ENCODE results near the gene MPP3. TPM values are rescaled to one million over a fixed set of nuclear protein-coding genes. Genes with fewer than 3 reads are reported as not detected.

The MPP3 gene
- total RNA-seq, 1 donor = 9.1 TPM

GRCh38 chr17:43778337-43779144 is 54.4 kb downstream of the MPP3 start, which contains the start of gene DUSP3:
Gene DUSP3, minus strand, starts transcription at chr17:43778977. Its CDS starts 53 bp downstream, at chr17:43778924.
- TF ChIP-seq CTCF (IDR thresholded peaks at IDR 0.05; ENCODE audit: insufficient read depth, low read depth, low read length) = no peak
- peak; percentile 95 for DNase-seq (ENCODE audit: low read depth)
- peak within 1 kb of the TSS; percentile 85 for H3K4me3 ChIP-seq (ENCODE audit: low read depth, low read length)

- no peak for DNase-seq (ENCODE audit: low read depth)
- TF ChIP-seq CTCF (IDR thresholded peaks at IDR 0.05; ENCODE audit: insufficient read depth, low read depth, low read length) = no peak
- H3K4me3 ChIP-seq (ENCODE audit: low read depth, low read length) = no peak overlapping the region
Observed at GRCh38 chr17:43774304-43775250, 58.4 kb downstream of the MPP3 start.

GRCh38 chr17:43772877-43773648 is 59.9 kb downstream of the MPP3 start:
- no peak overlapping the region for H3K4me3 ChIP-seq (ENCODE audit: low read depth, low read length)
- no peak for TF ChIP-seq CTCF (IDR thresholded peaks at IDR 0.05; ENCODE audit: insufficient read depth, low read depth, low read length)
- no peak for DNase-seq (ENCODE audit: low read depth)

GRCh38 chr17:43771463-43771862 is 61.5 kb downstream of the MPP3 start:
- no peak for DNase-seq (ENCODE audit: low read depth)
- no peak overlapping the region for H3K4me3 ChIP-seq (ENCODE audit: low read depth, low read length)
- TF ChIP-seq CTCF (IDR thresholded peaks at IDR 0.05; ENCODE audit: insufficient read depth, low read depth, low read length) = no peak

GRCh38 chr17:43770957-43771356 is 62.0 kb downstream of the MPP3 start:
- H3K4me3 ChIP-seq (ENCODE audit: low read depth, low read length) = no peak overlapping the region
- DNase-seq (ENCODE audit: low read depth) = no peak
- no peak for TF ChIP-seq CTCF (IDR thresholded peaks at IDR 0.05; ENCODE audit: insufficient read depth, low read depth, low read length)

GRCh38 chr17:43769859-43770258 is 63.1 kb downstream of the MPP3 start:
- no peak for TF ChIP-seq CTCF (IDR thresholded peaks at IDR 0.05; ENCODE audit: insufficient read depth, low read depth, low read length)
- H3K4me3 ChIP-seq (ENCODE audit: low read depth, low read length) = no peak overlapping the region

More at GRCh38 chr17:43769859-43770258, 63.1 kb downstream of the MPP3 start:
- DNase-seq (ENCODE audit: low read depth) = no peak
